Neuronal stem cell (in vitro differentiated cells): Measurements from ENCODE around the gene SYT14.

Experiments used
- DNase-seq: peaks from one replicate; pipeline ENCODE4 v3.0.0-alpha.2; 2013; ENCODE audit warnings: low spot score
- H2AFZ ChIP-seq: one replicate; pipeline ENCODE4 v1.6.1; 2013; ENCODE audit warnings: mild to moderate bottlenecking, low read length, inconsistent platforms
- H2AK5ac ChIP-seq: 2 replicates; pipeline ENCODE4 v1.6.1; 2013; ENCODE audit warnings: low read depth, mild to moderate bottlenecking, inconsistent platforms, low read length, moderate library complexity, mixed read lengths
- H2BK120ac ChIP-seq: 2 replicates; pipeline ENCODE4 v1.6.1; 2013; ENCODE audit warnings: low read depth, mild to moderate bottlenecking, inconsistent platforms, low read length, moderate library complexity, mixed read lengths
- H2BK12ac ChIP-seq: one replicate; pipeline ENCODE4 v1.6.1; 2013; ENCODE audit warnings: low read length, inconsistent platforms
- H2BK15ac ChIP-seq: 2 replicates; pipeline ENCODE4 v1.6.1; 2013; ENCODE audit warnings: mild to moderate bottlenecking, low read length, inconsistent platforms, mixed read lengths
- H2BK5ac ChIP-seq: one replicate; pipeline ENCODE4 v1.6.1; 2013; ENCODE audit warnings: inconsistent platforms, mild to moderate bottlenecking, low read length, moderate library complexity
- H3K14ac ChIP-seq: one replicate; pipeline ENCODE4 v1.6.1; 2013; ENCODE audit warnings: low read length, inconsistent platforms
- H3K18ac ChIP-seq: 2 replicates; pipeline ENCODE4 v1.6.1; 2013; ENCODE audit warnings: low read length, inconsistent platforms
- H3K23ac ChIP-seq: 2 replicates; pipeline ENCODE4 v1.6.1; 2013; ENCODE audit warnings: low read depth, mild to moderate bottlenecking, mixed read lengths, low read length, inconsistent platforms; ENCODE audit not compliant: poor library complexity
- H3K27ac ChIP-seq: replicated peaks from 3 replicates; pipeline ENCODE4 v1.5.1; 2013; ENCODE audit warnings: low read length, inconsistent platforms
- H3K27me3 ChIP-seq, 3 experiments: 2 replicates each; pipeline ENCODE4 v1.6.1; 2013; ENCODE audit warnings: low read length in 3 of 3, mild to moderate bottlenecking in 2 of 3, inconsistent platforms in 1 of 3, low read depth in 1 of 3, mixed read lengths in 1 of 3, moderate library complexity in 1 of 3; ENCODE audit not compliant: control insufficient read depth in 3 of 3, insufficient read depth in 3 of 3
- H3K36me3 ChIP-seq, 2 donors: replicated peaks in 1 of 2; 2 replicates each; pipeline ENCODE4 v1.6.1; 2013; ENCODE audit warnings: low read length in 2 of 2; ENCODE audit not compliant: control insufficient read depth in 2 of 2, insufficient read depth in 2 of 2
- H3K4ac ChIP-seq: 2 replicates; pipeline ENCODE4 v1.6.1; 2013; ENCODE audit warnings: inconsistent platforms, mild to moderate bottlenecking, low read length, moderate library complexity
- H3K4me1 ChIP-seq, 2 donors: 1 replicate in 1 of 2; 2 replicates in 1 of 2; pipeline ENCODE4 v1.6.1; 2013; ENCODE audit warnings: low read length in 2 of 2, low read depth in 1 of 2; ENCODE audit not compliant: control insufficient read depth in 2 of 2, insufficient read depth in 1 of 2
- H3K4me2 ChIP-seq: one replicate; pipeline ENCODE4 v1.6.1; 2013; ENCODE audit warnings: mild to moderate bottlenecking, low read length, inconsistent platforms; ENCODE audit not compliant: insufficient read depth, poor library complexity, severe bottlenecking
- H3K4me3 ChIP-seq, 2 donors: 2 replicates each; pipeline ENCODE4 v1.5.1; 2013; ENCODE audit warnings: low read length in 2 of 2, mild to moderate bottlenecking in 2 of 2, inconsistent platforms in 1 of 2, moderate library complexity in 1 of 2
- H3K79me1 ChIP-seq: one replicate; pipeline ENCODE4 v1.6.1; 2013; ENCODE audit warnings: low read depth, mild to moderate bottlenecking, inconsistent platforms, low read length, moderate library complexity
- H3K9ac ChIP-seq: one replicate; pipeline ENCODE4 v1.6.1; 2013; ENCODE audit warnings: mild to moderate bottlenecking, low read depth, low read length, inconsistent platforms; ENCODE audit not compliant: poor library complexity
- H3K9me3 ChIP-seq, 2 donors: replicated peaks in 1 of 2; 2 replicates each; pipeline versions ENCODE3 to v1.6.1; 2013; ENCODE audit warnings: low read length in 2 of 2, mild to moderate bottlenecking in 2 of 2, inconsistent platforms in 1 of 2, low read depth in 1 of 2, mixed read lengths in 1 of 2, moderate library complexity in 1 of 2; ENCODE audit not compliant: control insufficient read depth in 2 of 2, insufficient read depth in 1 of 2
- H4K8ac ChIP-seq: one replicate; pipeline ENCODE4 v1.6.1; 2013; ENCODE audit warnings: low read depth, mild to moderate bottlenecking, inconsistent platforms, low read length, moderate library complexity
- H4K91ac ChIP-seq: one replicate; pipeline ENCODE4 v1.6.1; 2013; ENCODE audit warnings: low read length, low read depth, mild to moderate bottlenecking, inconsistent platforms; ENCODE audit not compliant: poor library complexity
- WGBS, 2 donors: extraction: QIAGEN DNeasy Blood & Tissue Kit; methylation state at CpG; one replicate each; pipeline ENCODE4 v1.1.7; 2013; ENCODE audit warnings: missing lambda C conversion rate in 2 of 2, mixed read lengths in 1 of 2; ENCODE audit not compliant: insufficient read length in 2 of 2, insufficient replicate concordance in 1 of 2; ENCODE audit errors: extremely low coverage in 2 of 2; 5-methylcytosine and 5-hydroxymethylcytosine counted together

Gene SYT14

DNA sequence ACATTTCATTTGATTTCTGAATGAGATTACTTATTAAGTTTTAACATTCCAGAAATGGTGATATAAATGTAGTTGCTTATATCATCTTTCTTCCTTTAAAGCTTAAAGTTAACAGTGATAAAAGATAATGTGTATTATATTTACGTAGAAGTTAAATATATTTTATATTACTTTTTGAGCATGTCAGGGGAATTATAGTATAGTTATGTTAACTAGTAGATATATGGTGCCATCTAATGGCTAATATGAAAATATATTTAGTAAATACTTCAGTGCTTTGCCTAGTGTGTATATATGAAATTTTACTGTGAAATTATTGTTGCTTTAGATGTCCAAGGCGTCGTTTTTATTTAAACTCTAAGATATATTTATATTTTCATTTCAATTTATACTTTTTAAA, 51.5 kb downstream of the SYT14 start:
- no peak overlapping the region for H3K4ac ChIP-seq
- no peak overlapping the region for H3K23ac ChIP-seq
- no peak for DNase-seq
- no peak overlapping the region for H4K8ac ChIP-seq
- no peak overlapping the region for H2AFZ ChIP-seq
- H3K4me3 ChIP-seq: no peak overlapping the region
- no peaks in the 10 kb centered on the region for H3K27me3 ChIP-seq
- H3K4me1 ChIP-seq: peaks cover 0 to 2% of the 10 kb centered on the region in 2 donors
- no peak overlapping the region for H3K14ac ChIP-seq
- no peaks in the 10 kb centered on the region for H3K36me3 ChIP-seq
- no peak overlapping the region for H4K91ac ChIP-seq
- no peak overlapping the region for H2AK5ac ChIP-seq
- H2BK120ac ChIP-seq: no peak overlapping the region
- H3K79me1 ChIP-seq: no peaks in the 10 kb centered on the region
- H3K9me3 ChIP-seq: no peaks in the 10 kb centered on the region
- H3K18ac ChIP-seq: no peak overlapping the region
- H3K27ac ChIP-seq: no peak overlapping the region
- H2BK12ac ChIP-seq: no peak overlapping the region
- WGBS, 2 donors: 90% methylated on average over 1 of the region's 3 CpGs; no CpG with 5 or more reads in 1 of the 2 donors
- no peak overlapping the region for H3K4me2 ChIP-seq
- no peak overlapping the region for H3K9ac ChIP-seq
- no peak overlapping the region for H2BK5ac ChIP-seq
- H2BK15ac ChIP-seq: no peak overlapping the region

DNA sequence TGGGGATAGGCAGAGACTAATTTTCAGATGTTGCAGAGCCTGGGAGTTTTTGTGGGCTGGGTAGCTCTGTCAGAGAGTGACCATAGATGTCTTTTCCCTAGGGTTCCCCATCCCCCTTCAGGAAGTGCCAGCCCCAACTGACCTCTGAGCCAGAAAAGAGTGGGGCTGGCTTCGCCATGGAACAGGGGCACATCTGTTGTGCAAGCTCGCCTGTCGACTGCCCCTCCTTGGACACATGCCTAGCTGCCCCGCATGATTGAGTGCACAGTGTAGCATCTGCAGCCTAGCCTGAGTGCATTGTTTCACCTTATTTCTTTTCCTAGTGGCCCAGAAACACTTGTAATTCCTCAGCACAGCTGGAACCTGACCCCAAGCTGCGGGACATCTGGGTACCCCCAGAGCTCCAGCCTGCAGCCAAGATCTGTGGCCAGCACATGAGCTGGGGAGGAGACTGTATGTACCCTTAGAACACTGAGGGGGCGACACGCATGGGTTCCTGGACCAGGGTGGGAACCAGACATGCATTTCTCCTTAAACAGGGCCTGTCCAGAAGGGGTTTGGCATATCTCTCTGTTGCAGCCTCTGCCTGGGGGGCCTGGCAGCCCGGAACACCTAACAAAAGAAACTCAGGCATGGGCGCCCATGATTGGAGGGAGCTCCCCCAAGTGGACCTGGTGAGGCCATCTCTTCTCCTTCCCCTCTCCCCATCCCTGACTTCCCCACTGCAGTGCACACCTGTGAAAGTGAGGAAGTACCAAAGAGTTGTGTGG, 55.2 kb downstream of the SYT14 start:
- H3K4me1 ChIP-seq: peaks cover 0 to 2% of the 10 kb centered on the region in 2 donors
- H4K8ac ChIP-seq: no peak overlapping the region
- no peak overlapping the region for H2AFZ ChIP-seq
- no peaks in the 10 kb centered on the region for H3K36me3 ChIP-seq
- H3K4me3 ChIP-seq: peak overlapping the region in 1 of 2 donors; percentile 6
- H3K4ac ChIP-seq: no peak overlapping the region
- no peak overlapping the region for H3K23ac ChIP-seq
- H3K27ac ChIP-seq: no peak overlapping the region
- WGBS, 2 donors: no CpG with 5 or more reads among the region's 9 CpGs
- H2BK5ac ChIP-seq: no peak overlapping the region
- DNase-seq: no peak
- no peak overlapping the region for H3K4me2 ChIP-seq
- no peaks in the 10 kb centered on the region for H3K9me3 ChIP-seq
- no peak overlapping the region for H4K91ac ChIP-seq
- no peaks in the 10 kb centered on the region for H3K27me3 ChIP-seq
- peak overlapping the region; percentile 54 for H3K9ac ChIP-seq
- no peak overlapping the region for H3K18ac ChIP-seq
- H2BK120ac ChIP-seq: no peak overlapping the region
- no peak overlapping the region for H2BK12ac ChIP-seq
- H3K14ac ChIP-seq: no peak overlapping the region
- H3K79me1 ChIP-seq: no peaks in the 10 kb centered on the region
- H2BK15ac ChIP-seq: peak overlapping the region; percentile 27
- H2AK5ac ChIP-seq: no peak overlapping the region

GRCh38 chr1:209996348-209996747, 58.3 kb downstream of the SYT14 start:
- Histone ChIP-seq H4K8ac (no peak overlapping the region), H3K23ac (no peak overlapping the region), H3K27ac (no peak overlapping the region), H2AK5ac (no peak overlapping the region), H2BK12ac (no peak overlapping the region), H3K4me2 (no peak overlapping the region), H3K4me3 (no peak overlapping the region), H3K9ac (no peak overlapping the region), H2BK120ac (no peak overlapping the region), H3K79me1 (no peaks in the 10 kb centered on the region), H3K9me3 (no peaks in the 10 kb centered on the region), H2BK15ac (no peak overlapping the region), H3K4me1 (peaks cover 0 to 2% of the 10 kb centered on the region in 2 donors), H3K4ac (no peak overlapping the region), H4K91ac (no peak overlapping the region), H2BK5ac (no peak overlapping the region), H3K14ac (no peak overlapping the region), H3K27me3 (no peaks in the 10 kb centered on the region), H2AFZ (no peak overlapping the region), H3K18ac (no peak overlapping the region), H3K36me3 (no peaks in the 10 kb centered on the region)
- no peak for DNase-seq
- no CpG with 5 or more reads among the region's 2 CpGs for WGBS, 2 donors

DNA sequence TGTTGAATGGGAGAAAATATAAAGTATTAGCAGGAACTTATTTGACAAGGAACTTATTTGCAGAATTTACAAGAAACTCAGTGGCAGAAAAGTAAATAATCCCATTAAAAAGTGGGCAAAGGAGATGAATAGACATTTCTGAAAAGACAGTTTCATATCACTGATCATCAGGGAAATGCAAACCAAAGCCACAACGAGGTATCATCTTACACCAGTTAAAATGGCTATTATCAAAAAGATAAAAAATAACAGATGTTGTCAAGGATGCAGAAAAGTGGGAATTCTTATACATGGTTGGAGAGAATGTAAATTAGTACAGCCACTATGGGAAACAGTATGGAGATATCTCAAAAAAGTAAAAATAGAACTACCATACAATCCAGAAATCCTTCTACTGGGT, 61.0 kb downstream of the SYT14 start:
- Histone ChIP-seq H2BK5ac (no peak overlapping the region), H3K79me1 (no peaks in the 10 kb centered on the region), H2BK12ac (no peak overlapping the region), H4K91ac (no peak overlapping the region), H3K23ac (no peak overlapping the region), H3K4ac (no peak overlapping the region), H2AK5ac (no peak overlapping the region), H3K14ac (no peak overlapping the region), H3K9me3 (no peaks in the 10 kb centered on the region), H2AFZ (no peak overlapping the region), H2BK15ac (no peak overlapping the region), H3K4me2 (no peak overlapping the region), H3K4me1 (no peaks in the 10 kb centered on the region), H4K8ac (no peak overlapping the region), H3K27ac (no peak overlapping the region), H3K18ac (no peak overlapping the region), H3K27me3 (no peaks in the 10 kb centered on the region), H3K36me3 (no peaks in the 10 kb centered on the region), H3K4me3 (no peak overlapping the region), H2BK120ac (no peak overlapping the region), H3K9ac (no peak overlapping the region)
- no peak for DNase-seq
- no CpG with 5 or more reads among the region's 1 CpG for WGBS, 2 donors
